Stimulated activated CD8-positive, alpha-beta memory T cell treated with anti-CD3 and anti-CD28 coated beads, Interleukin-2, amount 100 ng/mL, for 1 hour (primary cell): ENCODE data around the gene RPS10.

Source experiments
- DNase-seq, 2 donors: peaks; one replicate each; pipeline ENCODE4 v3.0.0-alpha.2; 2020; ENCODE audit warnings: low read depth in 2 of 2

RPS10 gene

GRCh38 chr6:34425498-34426410, at the start of gene RPS10:
Gene RPS10 (minus strand): TSS chr6:34426069. CDS start chr6:34425221, 848 bp downstream.
- DNase-seq: peak; percentile 75 to 82

GRCh38 chr6:34475238-34475682, 49.4 kb upstream of the RPS10 start:
- DNase-seq: no peak

GRCh38 chr6:34474754-34475153, 48.9 kb upstream of the RPS10 start:
- DNase-seq: no peak

DNA sequence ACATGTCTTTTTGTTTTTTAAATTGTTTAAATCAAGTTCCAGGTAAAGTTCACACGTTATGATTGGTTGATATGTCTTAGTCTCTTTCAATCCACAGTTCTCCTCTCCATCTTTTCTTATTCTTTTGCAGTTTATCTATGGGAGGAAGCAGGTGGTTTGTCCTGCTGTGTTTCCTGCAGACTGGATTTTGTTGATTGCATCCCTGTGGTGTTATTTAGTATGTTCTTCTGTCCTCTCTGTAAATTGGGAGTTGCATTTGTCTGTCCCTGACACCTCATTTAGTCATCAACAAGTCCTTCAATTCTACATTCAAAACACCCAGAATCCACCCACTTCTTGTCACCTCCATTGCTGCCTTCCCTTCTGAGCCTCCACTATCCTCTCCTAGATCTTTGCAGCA, 48.1 kb upstream of the RPS10 start:
- no peak for DNase-seq

DNA sequence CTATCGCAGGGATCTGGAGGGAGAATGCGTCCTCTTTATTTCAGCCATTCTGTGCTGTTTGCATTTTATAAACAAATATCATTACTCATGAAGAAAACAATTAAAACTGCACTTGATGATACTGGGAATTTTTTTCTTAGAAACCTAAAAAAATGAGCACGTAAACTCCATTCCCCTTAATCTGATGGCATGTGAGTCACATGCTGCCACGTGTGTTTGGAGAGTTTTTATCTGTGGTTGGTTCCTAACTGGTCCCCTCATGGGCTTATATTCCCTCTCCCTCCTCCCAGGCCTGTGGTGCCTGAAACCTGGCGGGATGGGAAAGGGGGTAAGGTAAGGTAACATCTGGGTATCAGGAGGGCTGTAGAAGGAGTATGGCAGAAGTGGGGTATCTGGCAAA, 46.6 kb upstream of the RPS10 start:
- no peak for DNase-seq

- no peak for DNase-seq
Observed at GRCh38 chr6:34469499-34469898, 43.6 kb upstream of the RPS10 start.

DNA sequence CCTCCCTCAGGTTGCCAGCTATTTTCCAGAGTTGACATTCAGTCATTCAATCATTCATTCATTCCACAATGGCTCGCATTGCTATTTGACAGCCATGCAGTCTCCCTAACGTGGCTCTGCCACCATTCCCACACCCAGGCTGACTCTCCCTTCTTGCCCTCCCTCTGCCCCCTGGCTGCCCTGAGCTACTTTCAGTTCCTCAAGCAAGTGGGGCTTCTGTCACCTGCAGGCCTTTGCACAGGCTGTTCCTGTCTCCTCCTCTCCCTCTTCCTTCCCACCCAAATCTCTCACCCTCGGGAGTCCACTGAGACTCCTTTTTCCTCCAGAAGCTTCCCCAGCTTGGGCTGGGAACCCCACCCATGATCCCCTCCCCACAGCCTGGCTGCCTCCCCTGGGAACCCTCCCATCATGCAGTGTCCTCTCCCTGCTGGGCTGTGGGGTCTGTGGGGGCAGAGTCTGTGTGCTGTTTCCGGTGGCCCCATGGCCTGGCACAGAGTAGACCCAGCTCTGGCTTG, 42.6 kb upstream of the RPS10 start:
- DNase-seq: no peak

DNA sequence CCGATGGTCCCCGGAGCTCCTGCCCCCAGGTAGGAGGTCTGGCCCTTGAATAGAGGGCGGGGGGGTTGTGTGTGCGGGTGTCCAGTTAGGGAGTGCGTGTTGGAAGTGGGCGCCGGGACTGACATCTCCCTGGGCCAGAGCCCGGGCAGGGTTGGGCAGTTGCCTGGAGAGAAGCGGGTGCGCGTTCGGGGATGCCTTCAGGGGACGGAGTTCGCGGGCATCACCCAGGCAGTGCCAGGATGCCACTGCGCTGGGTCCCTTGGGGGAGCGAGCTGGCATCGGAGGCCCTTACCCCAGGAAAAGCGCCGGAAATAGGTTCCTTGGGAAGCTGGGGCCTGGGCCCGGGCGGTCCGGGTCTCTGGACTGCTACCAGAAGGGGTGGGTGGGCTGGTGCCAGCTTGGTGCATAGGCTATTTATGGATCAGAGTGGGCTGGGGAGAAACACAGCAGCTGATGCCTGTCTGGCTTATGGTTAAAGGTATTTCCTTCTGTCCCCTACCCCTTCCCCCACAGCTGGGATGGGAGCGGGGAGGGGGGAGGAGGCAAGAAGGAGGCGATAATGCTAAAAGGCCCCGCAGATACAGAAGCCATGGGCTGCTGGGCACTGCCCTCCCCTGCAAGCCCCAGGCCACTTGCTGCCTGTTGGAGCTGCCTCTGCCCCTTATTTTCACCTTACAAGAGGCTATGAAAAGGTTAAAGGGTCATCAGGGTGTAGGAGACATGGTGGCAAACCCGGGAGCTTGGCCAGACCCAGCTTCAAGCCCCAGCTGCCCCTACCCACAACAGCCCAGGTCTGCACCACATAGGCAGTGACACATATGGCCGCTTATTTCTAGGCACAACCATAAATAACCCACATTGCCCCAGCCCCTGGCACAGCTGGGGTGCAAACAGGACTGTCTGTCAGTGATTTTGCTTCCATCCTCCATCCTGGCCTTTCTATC, 40.6 kb upstream of the RPS10 start:
- DNase-seq: no peak

DNA sequence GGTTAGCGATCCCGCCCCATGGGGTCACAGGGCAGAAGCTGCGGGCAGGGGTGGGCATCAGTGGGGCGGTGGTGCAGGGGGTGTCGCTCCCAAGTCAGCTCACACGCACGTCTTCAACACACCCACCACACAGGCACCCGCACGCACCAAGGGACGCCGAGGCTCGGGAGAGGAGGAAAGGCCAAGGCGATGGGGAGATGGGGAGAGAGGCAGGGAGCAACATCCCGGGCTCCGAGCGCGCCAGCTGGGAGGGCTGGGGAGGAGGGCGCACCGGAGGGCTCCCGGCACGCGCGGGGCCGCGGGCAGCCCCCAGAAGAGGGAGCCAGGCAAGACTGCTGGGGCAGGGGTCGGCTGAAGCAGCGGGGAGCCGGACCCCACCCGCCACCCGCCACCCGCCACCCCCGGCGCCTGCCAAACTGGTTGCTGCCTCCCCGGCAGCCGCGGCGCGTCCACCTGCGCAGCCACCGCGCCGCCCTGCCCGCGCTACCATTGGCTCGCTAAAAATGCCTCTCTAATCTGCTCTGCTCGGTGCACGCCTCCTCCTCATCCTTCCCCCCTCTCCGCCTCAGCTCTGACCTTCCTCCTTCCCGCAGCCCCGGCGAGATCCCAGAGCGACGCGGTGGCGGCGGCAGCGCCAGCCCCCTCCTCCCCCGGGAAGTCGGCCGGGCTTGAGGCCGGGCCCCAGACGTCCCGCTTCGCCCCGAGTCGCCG, 39.8 kb upstream of the RPS10 start, which contains the start of gene PACSIN1:
Gene PACSIN1, plus strand, starts transcription at position 546 of the 711 bp plus-strand sequence. CDS start 60,230 bp downstream, outside the sequence.
- no peak for DNase-seq

- DNase-seq: no peak
Observed at GRCh38 chr6:34463849-34464248, 38.0 kb upstream of the RPS10 start.

GRCh38 chr6:34463299-34463698, 37.4 kb upstream of the RPS10 start:
- DNase-seq: no peak

DNA sequence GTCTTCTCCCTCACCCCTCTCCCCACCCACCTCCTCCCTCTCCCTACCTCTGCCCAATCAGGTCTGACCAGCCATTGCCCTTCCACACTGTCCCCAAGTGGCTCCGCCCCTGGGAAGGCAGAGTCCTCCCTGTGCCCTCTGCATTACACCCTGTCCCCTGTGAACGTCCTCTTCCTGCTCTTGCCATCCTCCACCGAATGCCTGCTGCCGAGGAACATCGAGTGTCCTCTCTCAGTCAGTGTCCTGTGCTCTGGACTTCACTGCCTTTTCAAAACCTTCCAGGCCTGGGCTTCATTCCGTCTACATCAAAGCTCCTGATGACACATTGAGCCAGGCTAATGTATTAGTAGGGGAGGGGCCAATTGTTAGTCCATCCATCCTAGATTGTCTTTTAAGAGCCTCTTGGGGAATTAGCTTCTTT, 36.7 kb upstream of the RPS10 start:
- no peak for DNase-seq

GRCh38 chr6:34462010-34462409, 36.1 kb upstream of the RPS10 start:
- no peak for DNase-seq

DNA sequence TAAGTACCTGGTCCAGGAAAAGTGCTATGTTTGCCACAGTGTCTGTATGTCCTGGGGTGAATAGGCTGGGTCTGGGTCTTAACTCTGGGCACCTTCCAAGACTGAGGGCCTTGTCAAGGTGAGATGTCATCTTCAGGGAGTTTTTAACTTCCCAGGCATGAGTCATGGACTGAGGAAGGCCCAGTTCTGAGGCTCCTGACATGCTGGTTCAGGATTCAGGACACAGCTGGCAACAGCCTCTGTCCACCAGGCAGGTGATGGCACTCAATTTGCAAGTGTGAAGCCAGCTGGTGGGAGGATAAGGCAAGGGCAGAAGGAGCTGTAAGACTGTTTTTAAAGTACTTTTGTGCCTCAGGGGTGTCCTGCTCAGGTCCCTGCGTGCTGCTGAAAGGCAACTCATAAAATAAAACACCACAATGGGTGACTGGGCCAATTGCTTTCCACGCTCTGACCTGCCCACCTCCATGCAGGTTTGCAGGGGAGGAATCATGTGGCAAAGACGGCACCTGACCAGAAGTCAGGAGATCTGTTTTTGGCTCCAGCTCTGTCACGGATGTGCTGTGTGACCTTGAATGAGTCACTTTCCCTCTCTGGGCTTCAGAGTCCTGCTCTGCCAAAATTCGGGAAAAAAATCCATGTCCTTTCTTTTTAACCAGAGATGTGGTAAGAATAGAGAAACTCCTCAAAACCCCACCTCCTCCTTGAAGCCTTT, 35.1 kb upstream of the RPS10 start:
- no peak for DNase-seq

DNA sequence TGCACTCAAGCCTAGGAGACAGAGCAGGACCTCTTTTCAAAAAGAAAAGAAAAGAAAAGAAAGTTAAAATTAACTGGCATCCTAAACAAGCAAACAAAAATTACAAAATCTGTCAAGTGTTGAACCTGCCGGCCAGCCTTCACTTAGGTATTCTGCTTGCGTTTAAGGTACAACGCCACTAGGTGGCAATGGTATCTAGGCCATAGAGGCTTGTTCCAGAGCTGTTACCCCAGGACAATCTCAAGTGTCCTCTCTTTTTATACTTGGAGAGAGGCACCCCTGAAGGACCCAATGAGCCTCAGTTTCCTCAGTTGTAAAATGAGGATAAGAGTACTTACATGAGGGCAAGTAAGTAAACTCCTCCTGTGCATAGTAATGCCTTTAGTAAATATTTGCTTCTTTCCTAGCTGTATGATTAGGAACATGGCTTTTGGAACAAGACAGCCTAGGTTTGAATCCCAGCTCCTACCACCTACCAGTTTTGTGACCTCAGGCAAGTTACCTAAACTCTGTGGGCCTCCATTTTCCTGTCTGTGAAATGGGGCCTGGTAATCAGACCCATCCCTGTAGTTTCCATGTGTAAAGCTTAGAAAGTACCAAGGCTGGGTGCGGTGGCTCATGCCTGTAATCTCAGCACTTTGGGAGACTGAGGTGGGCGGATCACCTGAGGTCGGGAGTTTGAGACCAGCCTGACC, 34.2 kb upstream of the RPS10 start:
- peak; percentile 14 to 19 for DNase-seq

GRCh38 chr6:34457742-34458735, 32.2 kb upstream of the RPS10 start:
- DNase-seq: no peak

GRCh38 chr6:34457382-34457741, 31.5 kb upstream of the RPS10 start:
- DNase-seq: no peak

DNA sequence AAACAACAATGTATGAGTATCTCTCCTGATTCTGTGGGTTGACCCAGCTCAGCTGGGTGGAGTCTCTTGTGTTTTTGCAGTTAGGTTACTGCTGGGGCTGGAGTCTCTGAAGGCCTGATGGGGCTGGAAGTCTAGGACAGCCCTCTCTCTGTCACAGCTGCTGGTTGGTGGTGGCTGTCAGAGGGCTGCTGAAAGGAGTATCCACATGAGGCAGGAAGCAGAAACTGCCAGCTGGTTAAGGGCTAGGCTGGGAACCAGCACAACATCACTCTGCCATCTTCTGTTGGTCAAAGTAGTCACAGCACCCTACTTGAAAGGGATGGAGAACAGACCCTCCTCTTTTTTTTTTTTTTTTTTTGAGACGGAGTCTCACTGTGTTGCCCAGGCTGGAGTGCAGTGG, 30.0 kb upstream of the RPS10 start:
- no peak for DNase-seq

DNA sequence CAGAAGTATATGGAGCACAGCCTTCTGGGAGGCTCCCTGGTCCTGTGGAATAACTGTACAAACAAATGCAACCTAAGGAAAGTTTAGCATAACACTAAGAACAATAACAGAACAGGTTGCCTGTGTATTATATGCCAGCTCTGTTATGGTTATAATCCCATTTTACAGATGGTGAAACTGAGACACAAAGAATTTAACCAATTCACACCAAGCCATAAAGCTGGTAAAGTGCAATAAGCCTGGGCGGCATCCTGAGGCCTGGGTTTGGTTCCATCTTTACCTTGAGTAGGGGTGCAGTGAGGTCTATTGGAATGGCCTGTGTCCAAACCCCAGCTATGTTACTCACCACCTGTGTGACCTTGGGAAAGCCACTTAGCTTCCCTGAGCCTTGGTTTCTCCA, 25.3 kb upstream of the RPS10 start:
- no peak for DNase-seq
